C4-2B (cell line): ENCODE data around the gene PPP2R2B.

Experiments
- H3K27ac ChIP-seq: fragments of 450-650 bp; 2 replicates; pipeline ENCODE4 v1.5.1; 2017
- ZFX ChIP-seq: fragments of 450-650 bp; IDR thresholded peaks from 2 replicates; pipeline ENCODE4 v1.6.1; 2017
- TF ChIP-seq, protein P1 (sequence below): fragments of 450-650 bp; conservative IDR thresholded peaks from 2 replicates; pipeline ENCODE4 v1.5.1; 2017; ENCODE audit warnings: mild to moderate bottlenecking

PPP2R2B gene

GRCh38 chr5:146796911-146797310 is 81.6 kb downstream of the PPP2R2B start:
- no peak overlapping the region for H3K27ac ChIP-seq
- TF ChIP-seq, protein P1, sequence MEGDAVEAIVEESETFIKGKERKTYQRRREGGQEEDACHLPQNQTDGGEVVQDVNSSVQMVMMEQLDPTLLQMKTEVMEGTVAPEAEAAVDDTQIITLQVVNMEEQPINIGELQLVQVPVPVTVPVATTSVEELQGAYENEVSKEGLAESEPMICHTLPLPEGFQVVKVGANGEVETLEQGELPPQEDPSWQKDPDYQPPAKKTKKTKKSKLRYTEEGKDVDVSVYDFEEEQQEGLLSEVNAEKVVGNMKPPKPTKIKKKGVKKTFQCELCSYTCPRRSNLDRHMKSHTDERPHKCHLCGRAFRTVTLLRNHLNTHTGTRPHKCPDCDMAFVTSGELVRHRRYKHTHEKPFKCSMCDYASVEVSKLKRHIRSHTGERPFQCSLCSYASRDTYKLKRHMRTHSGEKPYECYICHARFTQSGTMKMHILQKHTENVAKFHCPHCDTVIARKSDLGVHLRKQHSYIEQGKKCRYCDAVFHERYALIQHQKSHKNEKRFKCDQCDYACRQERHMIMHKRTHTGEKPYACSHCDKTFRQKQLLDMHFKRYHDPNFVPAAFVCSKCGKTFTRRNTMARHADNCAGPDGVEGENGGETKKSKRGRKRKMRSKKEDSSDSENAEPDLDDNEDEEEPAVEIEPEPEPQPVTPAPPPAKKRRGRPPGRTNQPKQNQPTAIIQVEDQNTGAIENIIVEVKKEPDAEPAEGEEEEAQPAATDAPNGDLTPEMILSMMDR = no peak
- no peak for TF ChIP-seq ZFX

- H3K27ac ChIP-seq = no peak overlapping the region
- TF ChIP-seq, protein P1 = no peak
- TF ChIP-seq ZFX = no peak
These were observed 82.4 kb downstream of the PPP2R2B start for GRCh38 chr5:146796144-146796543.

DNA sequence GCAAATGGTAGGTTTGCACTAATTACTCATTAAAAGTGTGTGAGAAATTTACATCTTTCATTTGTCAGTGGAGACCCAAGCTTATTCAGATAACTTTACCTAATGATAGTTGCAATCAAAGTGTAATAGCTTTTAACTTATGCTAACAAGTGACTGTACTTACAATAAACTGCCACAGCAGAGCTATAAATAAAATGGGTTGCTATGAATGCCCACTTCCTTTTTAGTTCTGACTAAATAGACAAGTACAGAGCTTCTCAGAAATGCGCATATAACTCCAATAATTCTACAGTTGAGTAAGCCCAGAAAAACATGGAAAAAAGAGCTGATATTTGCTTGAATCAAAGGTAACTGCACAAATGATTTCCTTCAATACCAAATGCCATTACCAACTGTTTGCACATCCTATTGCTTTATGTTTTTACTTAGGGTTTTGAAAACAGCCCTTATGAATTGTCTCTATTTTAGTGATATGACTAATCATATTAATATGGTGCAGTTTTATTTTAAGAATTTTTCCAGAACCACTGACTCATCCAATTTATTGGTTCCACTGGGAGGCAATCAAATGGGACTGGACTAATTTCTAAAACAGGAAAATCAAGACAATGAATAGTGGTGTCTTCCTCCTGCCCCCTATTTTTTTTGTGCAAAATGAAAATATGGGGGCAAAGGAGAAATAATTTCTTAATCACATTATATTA is 84.1 kb downstream of the PPP2R2B start:
- H3K27ac ChIP-seq = no peak overlapping the region
- TF ChIP-seq, protein P1 = no peak
- no peak for TF ChIP-seq ZFX

GRCh38 chr5:146793709-146794108 is 84.8 kb downstream of the PPP2R2B start:
- H3K27ac ChIP-seq = no peak overlapping the region
- TF ChIP-seq, protein P1 = no peak

GRCh38 chr5:146791471-146791870 is 87.1 kb downstream of the PPP2R2B start:
- H3K27ac ChIP-seq = no peak overlapping the region
- no peak for TF ChIP-seq ZFX
- TF ChIP-seq, protein P1 = no peak

GRCh38 chr5:146789712-146790653 is 88.6 kb downstream of the PPP2R2B start:
- no peak overlapping the region for H3K27ac ChIP-seq
- TF ChIP-seq, protein P1 = no peak
- TF ChIP-seq ZFX = no peak

GRCh38 chr5:146788898-146789297 is 89.7 kb downstream of the PPP2R2B start:
- no peak overlapping the region for H3K27ac ChIP-seq
- TF ChIP-seq, protein P1 = no peak
- TF ChIP-seq ZFX = no peak
